Smooth muscle cell of the brain vasculature (primary cell): Measurements from ENCODE around the gene SCAMP1.
A peak's percentile ranks its signal among the peaks of the same experiment; 100 is the strongest.

Source experiments
- DNase-seq: peaks from one replicate; pipeline ENCODE4 v3.0.0-alpha.2; 2012; ENCODE audit warnings: low read depth, low spot score

The SCAMP1 gene

DNA sequence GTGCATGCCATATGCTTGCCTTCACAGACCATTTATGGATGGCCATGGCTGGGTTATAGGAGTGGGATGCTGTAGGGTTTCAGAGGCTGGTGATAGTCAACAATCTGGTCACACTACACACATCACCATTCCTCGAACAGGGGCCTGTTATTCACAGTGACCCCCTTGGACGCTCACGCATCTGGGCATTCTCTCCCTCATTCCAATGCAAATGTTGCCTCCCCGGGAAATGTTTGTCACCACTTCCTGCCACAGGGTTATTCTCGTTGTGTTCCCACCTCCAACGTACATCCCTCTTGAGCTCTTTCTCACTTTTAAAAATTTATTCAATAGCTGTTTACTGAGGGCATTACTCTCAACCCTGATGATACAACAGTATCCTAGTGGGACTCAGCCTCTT, 135.4 kb downstream of the SCAMP1 start:
- no peak for DNase-seq

DNA sequence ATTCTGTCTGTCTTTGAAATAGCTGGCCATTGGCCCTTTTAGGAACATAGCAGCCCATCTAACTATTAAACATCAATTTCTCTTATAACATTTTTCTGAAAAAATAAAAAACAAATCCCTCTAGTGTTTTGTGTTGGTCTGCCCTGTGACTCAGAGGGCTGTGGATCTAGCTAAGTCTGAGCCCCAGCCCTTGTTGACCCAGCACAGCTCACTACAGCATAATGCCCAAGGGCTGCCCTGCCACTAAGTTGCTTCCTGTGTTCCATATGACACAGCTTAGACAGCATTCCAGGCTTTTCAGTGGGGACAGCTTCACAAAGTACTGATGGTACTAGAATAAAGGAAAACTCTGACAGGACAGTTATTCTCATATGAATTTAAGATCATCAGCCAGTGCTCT, 136.0 kb downstream of the SCAMP1 start:
- DNase-seq, result no peak

DNA sequence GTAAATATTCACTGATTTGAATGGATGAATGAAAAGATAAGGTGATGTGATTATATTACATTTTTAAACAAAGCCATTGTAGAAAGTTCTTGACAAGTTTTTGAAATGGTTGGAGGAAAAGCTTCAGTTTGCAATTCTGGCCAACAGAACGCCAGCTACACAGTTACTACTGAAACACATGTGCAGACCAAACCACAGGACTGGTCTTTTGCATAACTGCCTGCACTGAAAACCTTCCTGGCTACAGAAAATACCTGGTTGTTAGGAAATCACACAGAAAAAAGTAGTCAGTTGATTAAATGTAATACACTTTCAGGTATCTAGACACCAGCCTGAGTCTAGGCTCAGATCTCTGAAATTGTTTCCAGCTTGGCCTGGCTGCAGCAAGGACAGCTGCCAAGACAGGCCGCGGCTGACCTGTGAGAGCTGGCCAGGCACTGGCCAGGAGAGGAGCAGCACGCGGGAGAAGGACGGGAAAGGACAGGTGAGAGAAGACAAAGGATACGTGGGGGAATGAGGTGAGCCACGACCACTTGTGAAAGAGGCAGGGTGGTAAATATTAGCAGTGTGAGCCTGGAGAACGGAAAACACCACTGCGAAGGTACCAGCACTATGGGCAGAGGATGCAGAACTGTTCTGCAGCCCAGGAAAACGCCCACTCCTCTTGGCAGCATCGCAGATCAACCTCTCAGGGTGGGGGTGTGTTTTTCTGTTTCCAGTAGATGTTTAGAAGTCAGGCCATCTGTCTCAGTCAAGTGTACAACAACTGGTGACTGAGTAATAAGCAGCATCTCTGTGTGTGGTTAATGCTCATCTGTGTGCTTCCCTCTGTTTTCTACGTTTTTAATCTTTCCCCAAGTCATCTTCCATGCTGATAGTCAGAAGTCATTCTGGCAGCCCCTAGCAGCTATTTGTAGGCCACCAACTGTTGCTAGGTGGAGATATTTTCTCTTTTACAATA, 137.4 kb downstream of the SCAMP1 start:
- DNase-seq, result no peak

DNA sequence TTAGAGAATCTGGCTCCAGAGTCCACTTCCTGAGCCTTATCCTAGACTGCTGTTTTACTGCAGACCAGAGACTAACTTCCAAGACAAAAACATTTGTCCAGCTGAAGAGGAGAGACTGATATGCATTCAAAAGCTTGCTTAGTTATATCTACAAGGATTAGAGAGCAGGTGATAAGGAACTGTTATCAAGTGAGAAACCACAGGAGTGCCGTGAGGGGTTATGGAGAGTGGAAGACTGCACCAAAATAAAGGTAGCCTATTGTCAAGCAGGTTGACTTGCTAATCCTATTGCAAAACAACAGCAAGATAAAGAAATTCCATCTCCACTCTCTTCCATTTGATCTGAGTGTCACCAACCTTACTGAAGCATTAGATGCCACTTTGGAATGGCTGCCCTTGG, 139.1 kb downstream of the SCAMP1 start:
- no peak for DNase-seq

DNA sequence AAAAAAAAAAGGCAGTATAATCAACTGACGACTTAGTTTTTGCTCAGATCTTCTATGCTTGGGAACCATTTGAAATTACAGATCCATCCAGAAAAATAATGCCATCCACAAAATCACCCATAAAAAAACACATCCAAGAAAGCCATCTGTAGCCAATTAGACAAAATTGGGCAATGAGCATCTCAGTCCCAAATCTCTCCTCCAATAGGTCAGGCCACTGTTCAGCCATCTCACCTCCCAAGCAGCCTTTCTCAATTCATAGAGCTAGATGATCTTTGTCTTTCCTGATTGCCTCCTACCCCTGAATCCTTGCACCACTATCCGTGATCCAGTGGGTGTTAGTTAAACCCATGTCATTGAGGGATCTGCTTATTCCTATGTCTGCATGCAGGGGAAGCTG, 139.6 kb downstream of the SCAMP1 start:
- DNase-seq, result no peak

DNA sequence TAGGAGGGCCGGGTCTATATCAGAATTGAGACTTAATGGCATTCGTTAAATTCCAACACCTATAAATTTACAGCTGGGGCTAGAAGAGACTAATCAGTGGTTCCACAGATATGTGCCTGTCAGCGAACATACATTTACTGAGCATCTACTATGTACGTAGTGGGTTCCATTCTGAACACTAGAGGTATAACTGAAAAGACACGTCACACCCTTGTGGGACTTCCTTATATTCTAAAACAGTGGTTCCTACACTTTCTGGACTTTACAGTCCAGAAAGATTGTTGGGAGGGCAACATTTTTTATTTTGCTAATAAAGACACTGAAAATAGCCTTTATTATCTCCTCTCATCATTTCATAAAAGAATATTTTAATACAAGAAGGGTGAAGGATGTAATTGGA, 140.5 kb downstream of the SCAMP1 start:
- no peak for DNase-seq

DNA sequence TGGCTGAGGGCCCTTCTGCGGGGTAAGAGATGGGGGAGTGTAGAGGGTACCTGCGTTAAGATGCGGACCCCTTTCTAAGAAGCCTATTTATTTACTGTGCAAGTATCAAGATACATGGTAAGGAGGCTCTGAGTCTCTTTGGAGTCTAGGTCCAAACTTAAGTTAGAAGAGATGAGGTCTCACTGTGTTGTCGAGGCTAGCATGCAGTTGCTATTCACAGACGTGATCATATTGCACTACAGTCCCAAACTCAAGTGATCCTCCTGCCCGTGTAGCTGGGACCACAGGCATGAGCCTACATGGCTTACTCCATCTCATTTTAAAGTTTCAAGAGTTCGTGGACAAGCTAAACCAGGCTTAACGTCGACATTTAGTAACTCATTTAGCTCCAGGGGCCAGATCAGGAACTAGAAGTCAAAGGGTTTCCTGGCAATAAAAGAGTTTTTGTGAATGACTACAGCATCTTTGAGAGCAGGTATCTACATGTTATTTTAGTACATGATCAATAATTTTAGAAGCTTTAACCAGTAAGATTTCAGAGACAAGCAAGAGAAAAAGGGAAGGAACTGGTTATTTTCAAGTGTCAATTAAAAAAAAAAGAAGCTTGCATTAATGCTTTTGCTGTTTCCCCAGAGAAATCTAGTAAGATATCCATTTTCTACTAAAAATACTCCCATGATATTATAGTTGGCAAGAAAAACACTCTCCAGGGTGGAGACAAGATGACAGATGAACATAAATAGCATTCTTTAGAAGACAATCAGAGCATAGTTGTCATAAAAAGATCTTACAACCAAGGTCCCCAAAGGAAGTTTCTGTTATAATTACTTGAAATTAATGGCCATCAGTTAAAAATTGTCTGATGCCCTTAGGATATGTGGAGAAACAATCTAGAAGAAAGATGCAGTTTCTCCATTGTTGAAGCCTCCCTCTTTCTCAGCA, 141.3 kb downstream of the SCAMP1 start:
- DNase-seq, result no peak

DNA sequence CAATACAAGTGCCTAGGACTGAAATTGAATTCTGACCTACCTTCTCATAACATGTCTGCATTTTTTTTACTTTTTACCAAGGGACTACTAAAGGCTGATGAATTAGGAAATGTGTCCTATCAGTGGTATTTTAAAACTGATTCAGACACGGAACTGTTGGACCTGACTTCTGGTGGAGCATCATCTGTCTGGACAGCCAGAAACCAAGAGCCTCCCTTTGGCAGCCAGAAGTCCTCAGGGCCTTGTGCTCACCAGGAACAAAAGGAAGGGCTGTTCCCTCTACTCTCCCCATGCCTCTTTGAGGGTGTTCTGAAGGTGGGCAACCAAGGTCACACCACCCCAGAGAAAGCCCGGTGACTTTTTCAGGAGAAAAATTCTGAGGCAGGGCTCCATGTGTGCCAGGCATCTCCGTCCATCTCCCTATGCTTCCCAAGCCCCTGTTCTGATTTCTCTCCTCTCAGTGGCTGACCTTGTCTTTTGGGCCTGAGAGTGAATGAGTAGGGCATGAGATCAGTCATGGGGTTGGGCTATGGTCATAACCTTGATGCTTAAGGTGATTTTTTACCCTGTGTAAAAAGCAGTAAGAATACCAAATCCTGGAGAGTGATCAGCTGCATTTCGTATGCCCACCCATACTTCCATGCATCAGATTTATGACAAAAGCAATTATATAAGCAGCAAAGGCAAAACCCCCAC, 143.7 kb downstream of the SCAMP1 start:
- DNase-seq, result no peak

DNA sequence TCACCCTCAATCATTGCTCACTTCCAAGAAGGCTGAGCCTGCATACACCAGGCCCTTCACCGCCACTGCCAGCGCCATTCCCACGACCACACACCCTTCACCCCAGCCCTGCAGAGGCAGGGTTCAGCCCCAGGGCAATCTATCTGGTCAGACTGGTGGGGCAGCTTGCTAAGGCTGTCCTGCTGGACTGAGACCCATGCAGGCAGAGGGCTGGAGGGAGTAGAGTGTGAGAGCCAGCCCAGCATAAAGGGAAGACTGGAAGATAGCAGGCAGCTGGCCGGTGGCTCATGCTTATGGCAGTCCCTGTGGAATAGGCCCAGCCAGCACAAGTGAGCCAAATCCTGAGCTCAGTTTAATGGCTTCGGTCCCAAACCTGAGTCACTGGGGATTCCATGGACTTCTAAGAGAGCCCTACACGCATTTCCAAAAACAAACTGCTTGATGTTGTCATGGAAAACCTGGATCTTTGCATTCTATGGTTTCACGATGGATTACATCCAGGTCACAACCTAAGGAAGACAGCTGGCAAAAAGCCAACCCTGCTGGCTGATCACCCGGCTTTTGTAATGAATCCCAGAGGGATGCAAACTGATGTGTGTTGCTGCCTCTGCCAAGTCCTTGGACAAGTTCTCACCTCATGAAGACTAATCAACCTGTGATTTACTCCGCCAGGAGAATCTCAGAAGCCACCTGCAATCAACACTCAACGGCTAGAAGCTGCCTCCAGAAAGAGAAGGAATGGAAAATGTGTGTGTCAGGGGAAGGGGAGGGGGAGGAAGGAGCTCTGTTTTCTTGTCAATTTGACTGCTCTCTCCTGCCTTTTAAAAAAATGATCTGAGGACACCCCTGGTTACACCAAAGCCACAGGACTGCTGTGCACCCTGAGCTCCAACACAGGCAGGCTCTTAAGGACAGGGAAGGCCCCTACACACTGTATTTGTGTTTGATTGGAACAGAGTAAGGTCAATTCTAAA, 144.6 kb downstream of the SCAMP1 start:
- peak; percentile 75 for DNase-seq

DNA sequence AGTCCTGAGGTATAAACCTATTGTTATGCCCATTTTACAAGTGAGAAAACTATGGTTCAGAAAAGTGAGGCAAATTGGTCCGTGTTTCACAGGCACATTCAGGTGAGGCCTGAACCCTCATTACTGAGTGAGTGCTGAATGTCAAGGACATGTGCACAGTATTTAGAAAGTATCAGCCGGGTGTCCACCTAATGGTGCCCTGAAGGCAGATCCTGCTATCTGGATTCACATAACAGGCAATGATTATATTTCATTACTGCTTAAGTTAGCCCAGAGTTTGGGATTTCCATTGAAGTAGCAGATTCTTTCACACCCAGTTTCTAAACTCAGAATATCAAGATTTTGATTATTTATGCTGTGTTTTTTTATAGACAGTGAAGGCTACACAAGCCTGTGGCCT, 145.4 kb downstream of the SCAMP1 start:
- no peak for DNase-seq

DNA sequence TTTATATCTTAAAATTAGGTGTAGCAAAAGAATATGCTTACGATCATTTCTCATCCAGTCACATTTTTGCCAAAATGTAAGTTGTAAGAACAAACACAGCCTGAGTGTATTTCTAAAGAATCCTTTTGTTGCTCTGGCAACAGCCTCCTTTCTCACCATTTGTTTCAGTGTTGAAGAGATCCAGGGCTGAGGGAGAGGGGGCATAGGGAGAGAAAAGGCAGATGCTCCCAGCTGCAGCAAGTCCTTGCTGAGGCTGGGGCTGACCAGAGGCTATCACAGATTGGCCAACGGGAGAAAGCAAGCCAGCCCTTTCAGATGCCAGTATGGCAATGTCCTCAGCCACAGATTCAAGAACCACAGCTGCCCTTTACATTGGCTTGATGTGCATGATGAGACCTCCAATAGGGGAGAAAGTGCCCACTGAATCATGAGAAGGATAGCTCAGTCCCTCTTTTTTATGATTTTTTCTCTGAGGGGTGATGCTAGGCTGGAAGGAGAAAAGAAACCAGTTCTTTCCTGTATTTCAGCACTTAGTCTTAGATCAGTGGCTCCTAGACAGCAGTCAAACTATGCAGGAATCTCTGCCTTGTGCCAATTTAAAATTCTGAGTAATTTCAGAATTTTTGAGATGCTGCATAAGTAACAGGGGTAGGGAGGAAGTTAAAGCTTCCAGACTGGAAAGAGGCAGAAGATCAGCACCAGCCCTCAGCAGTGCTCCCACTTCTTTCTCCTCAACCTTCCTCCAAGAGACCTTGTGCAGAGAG, 146.0 kb downstream of the SCAMP1 start:
- DNase-seq, result no peak

DNA sequence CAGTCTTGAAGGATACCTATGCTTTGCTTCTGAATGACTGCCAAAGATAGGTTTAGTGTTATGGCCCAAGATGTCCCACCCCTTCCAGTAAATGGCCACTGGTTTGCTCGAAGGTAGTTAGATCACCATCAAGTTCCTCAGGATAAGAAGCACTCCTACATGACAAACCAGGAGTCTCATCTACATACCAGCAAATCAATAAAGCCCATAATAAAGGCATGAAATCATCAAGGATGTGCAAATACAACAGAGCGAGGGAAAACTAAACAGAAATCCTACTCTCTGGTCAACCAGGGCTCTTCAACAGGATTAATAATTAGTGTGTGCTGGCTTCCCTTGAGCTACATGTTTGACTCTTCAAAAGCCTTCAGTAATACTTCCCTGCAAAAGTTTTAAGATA, 147.1 kb downstream of the SCAMP1 start:
- no peak for DNase-seq

DNA sequence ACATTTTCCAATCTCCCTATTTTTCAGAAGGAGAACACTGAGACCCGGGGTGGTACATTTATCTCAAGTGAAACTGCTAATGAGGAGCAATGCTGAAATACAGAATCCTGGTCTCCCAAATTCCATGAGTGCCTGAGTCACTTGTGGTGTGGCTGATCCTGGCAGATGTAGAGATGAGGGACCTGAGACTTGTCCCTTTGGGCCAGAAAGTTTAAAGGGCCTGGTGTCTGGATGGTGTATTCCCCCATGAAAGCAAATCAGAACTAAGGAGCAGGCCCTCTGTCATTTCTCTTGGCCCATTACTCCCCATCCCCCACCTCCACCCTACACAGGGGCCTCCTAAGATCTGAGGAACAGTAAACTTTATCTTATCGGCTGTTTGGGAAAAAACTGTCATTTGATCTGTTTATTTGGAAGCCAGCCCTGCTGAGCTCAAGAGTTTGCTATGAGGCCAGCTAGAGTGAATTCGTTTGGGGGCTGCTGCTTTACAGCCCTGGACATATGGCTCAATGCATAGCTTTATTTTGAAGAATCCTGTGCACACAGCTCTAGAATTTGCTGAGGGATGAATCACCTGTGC, 147.9 kb downstream of the SCAMP1 start:
- no peak for DNase-seq

DNA sequence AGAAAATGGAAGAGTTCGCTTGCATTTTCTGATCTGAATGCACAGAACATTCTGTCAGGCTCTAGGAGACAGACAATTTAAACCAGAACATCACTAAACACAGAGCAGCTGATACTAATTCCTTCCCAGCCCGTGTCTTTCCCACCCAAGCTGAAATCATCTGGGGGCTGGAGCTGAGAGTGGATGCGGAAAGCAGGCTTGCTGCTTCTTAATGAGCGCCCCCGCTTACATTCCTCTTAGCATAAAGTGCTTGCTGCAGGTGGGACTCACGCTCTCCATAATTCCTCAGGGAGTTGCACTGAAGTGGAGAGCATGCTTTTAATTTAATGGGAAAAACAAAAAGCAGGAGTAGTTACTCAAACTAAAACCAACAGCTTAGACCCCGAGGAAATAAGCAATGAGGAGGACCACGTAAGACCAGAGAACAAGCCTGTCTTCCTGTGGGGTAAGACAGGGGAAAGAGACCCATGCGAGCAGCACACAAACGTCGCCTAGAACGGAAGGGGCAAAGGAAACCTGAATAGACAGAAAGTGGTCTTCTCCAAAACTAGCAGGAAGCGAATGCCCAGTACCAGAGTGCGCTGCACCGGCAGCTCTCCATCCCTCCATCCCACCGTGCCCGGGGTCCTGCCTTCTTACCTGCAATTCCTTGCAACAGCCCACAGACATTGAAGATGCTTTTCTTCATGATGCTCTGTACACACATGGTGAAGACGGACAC, 148.9 kb downstream of the SCAMP1 start:
- no peak for DNase-seq

DNA sequence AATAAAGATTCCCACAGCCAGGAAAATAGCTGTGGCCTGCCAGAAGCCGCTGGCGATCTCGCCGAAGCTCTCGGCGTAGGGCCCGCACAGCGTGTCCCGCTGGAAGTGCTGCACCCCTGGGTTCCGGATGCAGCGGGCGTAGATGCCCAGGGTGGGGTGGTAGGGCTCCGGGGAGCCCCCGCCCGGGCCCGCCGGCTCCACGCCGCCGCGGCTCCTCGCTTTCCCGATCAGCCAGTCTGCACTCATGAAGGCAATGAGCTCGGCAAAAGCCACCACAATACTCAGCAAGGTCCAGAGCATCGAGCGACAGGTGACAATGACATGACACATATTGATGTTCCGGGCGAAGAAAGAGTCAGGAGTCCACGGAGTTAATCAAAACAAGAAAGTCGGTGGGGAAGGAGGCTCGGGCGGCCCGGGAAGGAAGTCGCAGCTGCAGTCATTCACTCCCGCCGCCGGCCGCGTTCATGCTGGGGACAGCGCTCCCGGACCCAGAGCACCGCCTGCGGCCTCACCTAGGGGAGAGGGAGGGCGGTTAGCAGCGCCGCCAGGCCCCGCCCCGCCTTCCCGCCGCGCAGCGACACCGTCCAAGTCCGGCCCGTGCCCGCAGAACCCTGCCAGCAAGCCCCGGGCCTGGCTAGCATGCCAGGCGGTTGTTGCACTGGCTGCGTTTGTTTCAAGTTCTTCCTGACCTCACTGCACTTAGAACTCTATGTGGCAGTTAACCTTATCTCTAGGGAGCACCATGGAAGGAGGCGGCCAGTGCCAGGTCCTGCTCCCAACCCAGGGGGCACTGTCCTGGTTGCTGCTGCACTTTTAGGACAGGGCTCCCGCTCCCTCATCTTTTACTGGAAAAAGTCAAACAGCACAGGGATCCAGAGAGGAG, 149.7 kb downstream of the SCAMP1 start:
- DNase-seq, result no peak

DNA sequence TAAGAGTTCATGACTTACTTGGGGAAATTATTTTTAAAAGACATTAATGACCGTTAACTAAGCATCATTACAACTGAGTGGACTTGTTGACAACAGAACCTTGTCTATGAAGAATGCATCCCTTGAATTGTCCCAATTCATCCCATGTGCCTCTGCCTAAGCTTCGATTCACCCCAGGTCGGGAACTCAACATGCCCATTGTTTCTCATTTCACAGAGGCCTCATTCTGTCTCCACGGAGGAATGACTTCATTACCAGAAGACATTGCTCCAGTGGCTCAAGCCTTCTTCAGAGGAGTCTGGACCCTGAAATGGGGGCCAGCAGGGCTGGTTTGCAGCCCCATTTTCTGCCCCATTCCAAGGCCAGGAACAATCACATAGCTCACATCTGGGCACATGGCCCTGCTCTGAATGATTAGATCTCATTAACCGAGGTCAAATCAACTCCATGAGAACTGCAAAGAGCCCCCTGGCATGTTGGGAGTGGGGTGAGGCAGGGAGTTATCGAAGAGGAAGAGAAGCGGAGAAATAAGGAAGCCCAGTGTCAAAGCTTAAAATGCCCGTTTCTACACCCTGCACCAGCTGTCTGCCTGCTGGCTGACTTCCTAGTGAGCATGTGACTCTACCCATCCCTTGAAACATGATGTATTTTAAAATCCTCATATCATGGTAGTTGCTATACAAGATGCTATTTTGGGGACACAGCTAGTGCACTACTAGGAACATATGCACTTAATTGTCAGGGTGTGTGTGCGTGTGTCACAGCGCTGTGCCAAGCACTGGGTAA, 150.9 kb downstream of the SCAMP1 start:
- DNase-seq, result no peak

DNA sequence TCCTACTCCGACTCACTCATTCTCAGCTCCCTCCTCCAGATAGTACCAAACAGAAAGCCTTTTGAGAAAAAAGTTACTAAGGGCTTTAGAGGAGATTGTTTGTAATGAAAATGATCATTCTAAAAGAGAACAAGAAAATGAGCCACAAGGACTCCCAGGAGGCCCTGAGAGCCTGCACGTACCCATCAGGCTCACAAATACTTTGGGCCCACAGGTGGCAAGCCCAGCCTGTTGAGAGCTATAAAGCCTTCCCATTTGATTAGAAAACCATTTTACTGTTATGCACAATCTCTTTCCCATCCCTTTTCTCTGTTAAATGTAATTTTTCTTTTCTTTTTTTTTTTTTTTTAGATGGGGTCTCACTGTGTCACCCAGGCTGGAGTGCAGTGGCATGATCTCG, 152.0 kb downstream of the SCAMP1 start:
- no peak for DNase-seq
